ENCODE data around the gene DSCAML1. TPM values are rescaled to one million over a fixed set of nuclear protein-coding genes. Genes with fewer than 3 reads are reported as not detected.

DSCAML1 gene
- total RNA-seq, 1 donor from 2014 or later: not detected

GRCh38 chr11:117572671-117573070 is 224.3 kb downstream of the DSCAML1 start:
- DNase-seq (ENCODE audit: extremely low spot score, unreplicated experiment): no peak
- TF ChIP-seq CTCF (IDR thresholded peaks at IDR 0.05): no peak
- Mint-ChIP-seq H3K27ac (ENCODE audit: unreplicated experiment) (no peak overlapping the region), H3K4me3 (ENCODE audit: unreplicated experiment) (no peak overlapping the region), H3K36me3 (ENCODE audit: unreplicated experiment) (no peaks in the 10 kb centered on the region), H3K4me1 (ENCODE audit: unreplicated experiment) (no peaks in the 10 kb centered on the region), H3K27me3 (ENCODE audit: unreplicated experiment) (no peaks in the 10 kb centered on the region), H3K9me3 (ENCODE audit: unreplicated experiment) (no peaks in the 10 kb centered on the region)

- TF ChIP-seq CTCF (IDR thresholded peaks at IDR 0.05): no peak
- Mint-ChIP-seq H3K27me3 (ENCODE audit: unreplicated experiment) (peaks cover 2% of the 10 kb centered on the region), H3K27ac (ENCODE audit: unreplicated experiment) (no peak overlapping the region), H3K36me3 (ENCODE audit: unreplicated experiment) (no peaks in the 10 kb centered on the region), H3K4me1 (ENCODE audit: unreplicated experiment) (no peaks in the 10 kb centered on the region), H3K9me3 (ENCODE audit: unreplicated experiment) (no peaks in the 10 kb centered on the region), H3K4me3 (ENCODE audit: unreplicated experiment) (no peak overlapping the region)
- no peak for DNase-seq (ENCODE audit: extremely low spot score, unreplicated experiment)
Measured at GRCh38 chr11:117572129-117572528, 224.9 kb downstream of the DSCAML1 start.

GRCh38 chr11:117570701-117571100 is 226.3 kb downstream of the DSCAML1 start:
- DNase-seq (ENCODE audit: extremely low spot score, unreplicated experiment): no peak
- Mint-ChIP-seq H3K27me3 (ENCODE audit: unreplicated experiment) (peaks cover 2% of the 10 kb centered on the region), H3K4me3 (ENCODE audit: unreplicated experiment) (no peak overlapping the region), H3K27ac (ENCODE audit: unreplicated experiment) (no peak overlapping the region), H3K36me3 (ENCODE audit: unreplicated experiment) (no peaks in the 10 kb centered on the region), H3K4me1 (ENCODE audit: unreplicated experiment) (no peaks in the 10 kb centered on the region), H3K9me3 (ENCODE audit: unreplicated experiment) (no peaks in the 10 kb centered on the region)
- TF ChIP-seq CTCF (IDR thresholded peaks at IDR 0.05): no peak

GRCh38 chr11:117569911-117570310 is 227.1 kb downstream of the DSCAML1 start:
- Mint-ChIP-seq H3K27me3 (ENCODE audit: unreplicated experiment) (peaks cover 8% of the 10 kb centered on the region), H3K36me3 (ENCODE audit: unreplicated experiment) (no peaks in the 10 kb centered on the region), H3K4me3 (ENCODE audit: unreplicated experiment) (no peak overlapping the region), H3K9me3 (ENCODE audit: unreplicated experiment) (no peaks in the 10 kb centered on the region), H3K4me1 (ENCODE audit: unreplicated experiment) (no peaks in the 10 kb centered on the region), H3K27ac (ENCODE audit: unreplicated experiment) (no peak overlapping the region)
- no peak for TF ChIP-seq CTCF (IDR thresholded peaks at IDR 0.05)
- DNase-seq (ENCODE audit: extremely low spot score, unreplicated experiment): no peak

- Mint-ChIP-seq H3K27me3 (ENCODE audit: unreplicated experiment) (peaks cover 19% of the 10 kb centered on the region), H3K9me3 (ENCODE audit: unreplicated experiment) (no peaks in the 10 kb centered on the region), H3K36me3 (ENCODE audit: unreplicated experiment) (no peaks in the 10 kb centered on the region)
Measured at GRCh38 chr11:117565709-117566108, 231.3 kb downstream of the DSCAML1 start.

More at GRCh38 chr11:117565709-117566108, 231.3 kb downstream of the DSCAML1 start:
- Mint-ChIP-seq H3K4me3 (ENCODE audit: unreplicated experiment) (no peak overlapping the region), H3K4me1 (ENCODE audit: unreplicated experiment) (no peaks in the 10 kb centered on the region), H3K27ac (ENCODE audit: unreplicated experiment) (no peak overlapping the region)
- no peak for TF ChIP-seq CTCF (IDR thresholded peaks at IDR 0.05)
- no peak for DNase-seq (ENCODE audit: extremely low spot score, unreplicated experiment)
